Sigmoid colon (tissue), 7 donors: Measurements from ENCODE around the gene KCNIP3. TPM values are rescaled to one million over a fixed set of nuclear protein-coding genes. Genes with fewer than 3 reads are reported as not detected.

ENCODE experiments used
- DNase-seq: peaks from one replicate; pipeline ENCODE4 v3.0.0-alpha.2; 2019
- H3K27ac ChIP-seq, 4 donors: fragments of 200-600 bp; sonication (generic); one replicate each; pipeline ENCODE4 v1.5.1; 2016 to 2019; ENCODE audit warnings: mild to moderate bottlenecking in 1 of 4
- H3K27me3 ChIP-seq, 3 donors: fragments of 200-600 bp; sonication (generic); one replicate each; pipeline ENCODE4 v1.5.1; 2019; ENCODE audit warnings: mild to moderate bottlenecking in 1 of 3
- H3K36me3 ChIP-seq, 4 donors: fragments of 200-600 bp; sonication (generic); one replicate each; pipeline ENCODE4 v1.5.1; 2016 to 2019
- H3K4me1 ChIP-seq, 4 donors: fragments of 200-600 bp; sonication (generic); one replicate each; pipeline ENCODE4 v1.5.1; 2017 to 2019
- H3K4me3 ChIP-seq, 4 donors: fragments of 200-600 bp; sonication (generic); one replicate each; pipeline ENCODE4 v1.5.1; 2017 to 2019; ENCODE audit warnings: mild to moderate bottlenecking in 2 of 4, moderate library complexity in 1 of 4
- H3K9me3 ChIP-seq, 4 donors: fragments of 200-600 bp in 3 of 4; sonication (generic) in 3 of 4; one replicate each; pipeline versions ENCODE4 v1.5.1 to v1.6.1; 2013 to 2019
- EP300 ChIP-seq, 4 donors: sonication (generic); formaldehyde crosslinking; IDR thresholded peaks; one replicate each; pipeline ENCODE4 v1.6.1; 2017; ENCODE audit warnings: antibody characterized with exemption in 4 of 4
- POLR2A ChIP-seq, 2 donors: fragments of 450-650 bp; IDR thresholded peaks; one replicate each; pipeline ENCODE4 v1.6.1; 2016; ENCODE audit warnings: antibody characterized with exemption in 2 of 2, mild to moderate bottlenecking in 2 of 2, moderate library complexity in 2 of 2
- POLR2AphosphoS5 ChIP-seq, 4 donors: sonication (generic); formaldehyde crosslinking; IDR thresholded peaks; one replicate each; pipeline ENCODE4 v1.6.1; 2017; ENCODE audit warnings: antibody characterized with exemption in 4 of 4
- WGBS, 2 donors: extraction: QIAGEN DNeasy Blood & Tissue Kit; methylation state at CpG; one replicate each; pipeline ENCODE4 v1.1.7; 2013; 5-methylcytosine and 5-hydroxymethylcytosine counted together
- intact Hi-C: fragments of 100-400 bp; cut with DNase I; formaldehyde crosslinking; loops from one replicate; pipeline ENCODE4 v1.15.1; 2023
- polyA plus RNA-seq, 3 donors: library from polyadenylated mRNA; stranded (reverse); fragments of 200-250 nt; gene quantifications; one replicate each; pipeline ENCODE4 v1.2.3, GENCODE V29; 2013
- total RNA-seq, 4 donors: library from RNA; depleted of rRNA; stranded (reverse); fragments of >200 nt; gene quantifications; one replicate each; pipeline ENCODE4 v1.1.0, GENCODE V29; 2016
- TF ChIP-seq, protein P1 (sequence below), 4 experiments: fragments of 450-650 bp in 3 of 4; fragments of 200-600 bp in 1 of 4; IDR thresholded peaks; one replicate each; pipeline ENCODE4 v1.5.1; 2016 to 2019; ENCODE audit warnings: antibody characterized with exemption in 4 of 4, mild to moderate bottlenecking in 3 of 4, moderate library complexity in 2 of 4
- donor health status: healthy with polysubstance abuse.
- donor health status: Bipolar disorder and iron deficiency.
- donor health status: healthy.

The KCNIP3 gene
- total and polyA plus RNA-seq, 7 donors: 1.8 to 23.8 (median 11.8) TPM

DNA sequence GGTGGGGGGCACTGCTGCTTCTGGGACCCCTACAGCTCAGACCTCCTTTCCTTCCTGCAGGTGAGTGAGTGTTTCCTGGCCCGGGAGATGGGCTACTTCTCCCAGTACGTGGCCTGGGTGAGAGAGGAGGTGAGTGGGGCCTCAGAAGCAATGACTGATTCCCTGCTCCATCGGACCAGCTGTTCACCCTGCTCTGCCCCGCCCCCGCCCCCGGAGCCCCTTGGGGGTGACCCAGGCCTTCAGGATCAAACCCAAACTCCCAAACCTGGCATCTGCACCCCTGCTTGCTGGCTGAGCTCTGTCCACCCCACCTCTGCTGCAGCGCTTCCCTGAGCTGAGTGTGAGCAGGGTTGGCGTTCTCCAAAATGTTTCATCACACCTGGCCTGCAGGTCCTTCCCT is 9.8 kb upstream of the KCNIP3 start:
- Histone ChIP-seq H3K27me3 (no peaks in the 10 kb centered on the region), H3K4me3 (no peak overlapping the region), H3K4me1 (no peaks in the 10 kb centered on the region), H3K9me3 (peaks cover 0 to 12% (median 2%) of the 10 kb centered on the region in 4 donors), H3K36me3 (no peaks in the 10 kb centered on the region), H3K27ac (no peak overlapping the region)
- 88 to 92% methylated on average over 8 of the region's 8 CpGs for WGBS, 2 donors
- intact Hi-C loops: no loop called here
- DNase-seq: no peak
- no peak for TF ChIP-seq POLR2A (IDR thresholded peaks at IDR 0.05)
- no peak for TF ChIP-seq POLR2AphosphoS5 (IDR thresholded peaks at IDR 0.05)
- TF ChIP-seq, protein P1, sequence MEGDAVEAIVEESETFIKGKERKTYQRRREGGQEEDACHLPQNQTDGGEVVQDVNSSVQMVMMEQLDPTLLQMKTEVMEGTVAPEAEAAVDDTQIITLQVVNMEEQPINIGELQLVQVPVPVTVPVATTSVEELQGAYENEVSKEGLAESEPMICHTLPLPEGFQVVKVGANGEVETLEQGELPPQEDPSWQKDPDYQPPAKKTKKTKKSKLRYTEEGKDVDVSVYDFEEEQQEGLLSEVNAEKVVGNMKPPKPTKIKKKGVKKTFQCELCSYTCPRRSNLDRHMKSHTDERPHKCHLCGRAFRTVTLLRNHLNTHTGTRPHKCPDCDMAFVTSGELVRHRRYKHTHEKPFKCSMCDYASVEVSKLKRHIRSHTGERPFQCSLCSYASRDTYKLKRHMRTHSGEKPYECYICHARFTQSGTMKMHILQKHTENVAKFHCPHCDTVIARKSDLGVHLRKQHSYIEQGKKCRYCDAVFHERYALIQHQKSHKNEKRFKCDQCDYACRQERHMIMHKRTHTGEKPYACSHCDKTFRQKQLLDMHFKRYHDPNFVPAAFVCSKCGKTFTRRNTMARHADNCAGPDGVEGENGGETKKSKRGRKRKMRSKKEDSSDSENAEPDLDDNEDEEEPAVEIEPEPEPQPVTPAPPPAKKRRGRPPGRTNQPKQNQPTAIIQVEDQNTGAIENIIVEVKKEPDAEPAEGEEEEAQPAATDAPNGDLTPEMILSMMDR (IDR thresholded peaks at IDR 0.05): no peak
- no peak for TF ChIP-seq EP300 (IDR thresholded peaks at IDR 0.05)

DNA sequence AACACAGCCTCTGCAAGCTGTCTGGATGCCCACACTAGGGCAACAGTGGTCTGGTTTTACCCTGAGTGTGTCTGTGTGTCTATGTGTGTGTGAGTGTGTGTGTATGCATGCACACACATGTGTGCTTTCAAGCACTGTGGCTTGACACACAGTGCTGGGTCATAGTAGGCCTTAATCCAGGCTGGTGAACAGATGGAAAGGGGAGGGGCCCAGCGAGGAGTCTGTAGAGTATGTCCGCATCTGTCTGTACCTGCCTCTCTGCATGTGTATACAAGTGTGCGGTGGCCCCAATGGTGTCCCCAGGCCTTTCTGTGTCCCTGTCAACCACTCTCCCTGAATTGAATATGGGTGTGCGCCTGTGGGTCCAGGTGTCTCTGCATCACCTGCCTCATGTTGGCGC is 9.3 kb upstream of the KCNIP3 start:
- H3K36me3 ChIP-seq: no peaks in the 10 kb centered on the region
- TF ChIP-seq POLR2AphosphoS5 (IDR thresholded peaks at IDR 0.05): no peak
- TF ChIP-seq, protein P1 (IDR thresholded peaks at IDR 0.05): no peak
- no peak for TF ChIP-seq EP300 (IDR thresholded peaks at IDR 0.05)
- TF ChIP-seq POLR2A (IDR thresholded peaks at IDR 0.05): no peak
- intact Hi-C loops: no loop called here
- H3K4me3 ChIP-seq: no peak overlapping the region
- H3K27me3 ChIP-seq: no peaks in the 10 kb centered on the region
- H3K27ac ChIP-seq: no peak overlapping the region
- peaks cover 0 to 12% (median 2%) of the 10 kb centered on the region in 4 donors for H3K9me3 ChIP-seq
- no peaks in the 10 kb centered on the region for H3K4me1 ChIP-seq
- no peak for DNase-seq
- 94% methylated on average over 5 of the region's 5 CpGs for WGBS, 2 donors

DNA sequence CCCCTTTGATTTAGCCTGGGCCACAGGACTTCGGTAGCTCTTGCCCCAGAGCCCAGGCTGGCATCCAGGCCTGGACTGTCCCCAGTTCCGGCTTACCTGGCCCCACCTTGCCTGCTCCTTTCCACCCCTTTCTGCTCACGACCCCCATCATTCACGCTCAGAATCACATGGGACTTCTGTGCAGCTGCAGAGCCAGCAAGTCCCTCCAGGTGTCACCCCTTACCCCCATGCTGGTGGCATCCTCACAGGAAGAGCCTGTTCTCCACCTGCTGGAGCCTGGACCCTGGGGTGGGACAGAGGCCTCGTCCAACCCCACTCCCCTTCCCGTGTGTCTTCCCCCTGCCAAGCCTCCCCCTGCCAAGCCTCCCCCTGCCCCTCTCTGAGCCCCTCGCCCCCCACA is 7.9 kb upstream of the KCNIP3 start:
- no peak for DNase-seq
- no peak overlapping the region for H3K27ac ChIP-seq
- H3K36me3 ChIP-seq: no peaks in the 10 kb centered on the region
- whole genome bisulfite sequencing, 2 donors: 75 to 86% methylated on average over 7 of the region's 7 CpGs
- TF ChIP-seq, protein P1 (IDR thresholded peaks at IDR 0.05): no peak
- TF ChIP-seq POLR2A (IDR thresholded peaks at IDR 0.05) (no peak), POLR2AphosphoS5 (IDR thresholded peaks at IDR 0.05) (no peak), EP300 (IDR thresholded peaks at IDR 0.05) (no peak)
- H3K4me3 ChIP-seq: no peak overlapping the region
- intact Hi-C loops: no loop called here
- H3K9me3 ChIP-seq: peaks cover 0 to 12% (median 2%) of the 10 kb centered on the region in 4 donors
- H3K27me3 ChIP-seq: no peaks in the 10 kb centered on the region
- no peaks in the 10 kb centered on the region for H3K4me1 ChIP-seq

DNA sequence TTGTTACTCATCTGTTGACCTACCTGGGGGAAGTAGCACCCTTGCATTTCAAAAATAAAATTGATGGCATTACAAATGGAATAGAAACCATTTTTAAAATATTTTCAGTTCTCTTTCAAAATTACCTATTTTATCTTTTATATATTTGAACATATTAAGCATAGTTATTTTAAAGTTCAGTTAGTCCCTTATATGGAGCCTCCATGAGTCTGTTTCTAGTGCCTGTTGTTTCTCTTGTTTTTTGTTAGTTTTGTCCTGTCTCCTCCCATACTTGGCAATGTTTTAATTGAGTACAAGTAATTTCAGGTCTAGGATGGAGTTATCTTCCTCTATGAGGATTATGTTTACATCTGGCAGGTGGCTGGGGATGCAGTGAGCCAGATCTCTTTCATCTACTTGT is 5.9 kb upstream of the KCNIP3 start:
- Histone ChIP-seq H3K27me3 (no peaks in the 10 kb centered on the region), H3K27ac (no peak overlapping the region), H3K4me1 (no peaks in the 10 kb centered on the region), H3K36me3 (no peaks in the 10 kb centered on the region), H3K9me3 (peaks cover 0 to 12% (median 2%) of the 10 kb centered on the region in 4 donors), H3K4me3 (no peak overlapping the region)
- no peak for TF ChIP-seq POLR2A (IDR thresholded peaks at IDR 0.05)
- no peak for TF ChIP-seq POLR2AphosphoS5 (IDR thresholded peaks at IDR 0.05)
- no peak for TF ChIP-seq EP300 (IDR thresholded peaks at IDR 0.05)
- TF ChIP-seq, protein P1 (IDR thresholded peaks at IDR 0.05): no peak
- intact Hi-C loops: no loop called here
- no peak for DNase-seq

DNA sequence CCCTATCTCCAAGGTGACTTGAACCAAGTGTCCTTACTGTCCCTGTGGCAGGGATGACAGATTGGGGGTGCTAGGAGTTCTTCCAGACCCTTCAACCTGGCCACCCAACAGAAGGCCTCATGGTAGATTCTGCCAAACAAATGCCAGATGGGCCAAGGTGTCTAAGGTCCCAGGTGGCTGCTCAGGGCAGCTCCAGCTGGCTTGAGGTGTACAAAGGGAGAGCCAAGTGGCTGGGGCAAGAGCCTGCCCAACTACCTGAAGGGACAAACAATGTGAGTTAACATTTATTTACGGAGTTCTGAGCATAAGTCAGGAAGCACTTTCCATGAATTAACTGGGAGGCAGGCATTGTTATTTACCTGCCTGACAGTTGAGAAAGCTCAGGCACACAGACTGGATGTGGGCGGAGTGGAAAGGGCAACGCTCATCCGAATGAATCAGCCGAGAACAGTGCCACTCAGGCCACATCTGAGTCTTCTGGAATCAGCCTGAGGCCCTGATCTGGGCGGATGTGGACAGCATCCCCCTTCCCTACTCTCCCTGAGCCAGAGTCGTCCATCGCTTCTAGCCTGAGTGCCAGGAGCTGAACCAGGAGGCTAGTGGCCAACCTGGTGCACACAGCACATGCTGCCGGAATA is 4.4 kb upstream of the KCNIP3 start:
- H3K9me3 ChIP-seq: peaks cover 0 to 12% (median 2%) of the 10 kb centered on the region in 4 donors
- no peak for TF ChIP-seq POLR2A (IDR thresholded peaks at IDR 0.05)
- TF ChIP-seq, protein P1 (IDR thresholded peaks at IDR 0.05): no peak
- H3K4me3 ChIP-seq: no peak overlapping the region
- 92 to 93% methylated on average over 9 of the region's 9 CpGs for WGBS, 2 donors
- intact Hi-C loops: no loop called here
- H3K36me3 ChIP-seq: no peaks in the 10 kb centered on the region
- peaks cover 0 to 7% (median 0%) of the 10 kb centered on the region in 3 donors for H3K27me3 ChIP-seq
- no peak for DNase-seq
- no peak overlapping the region for H3K27ac ChIP-seq
- peaks cover 0 to 3% (median 0%) of the 10 kb centered on the region in 4 donors for H3K4me1 ChIP-seq
